ENCODE data around the gene ESAM. TPM values are rescaled to one million over a fixed set of nuclear protein-coding genes. Genes with fewer than 3 reads are reported as not detected.

Gene ESAM
- total and polyA plus RNA-seq, 2 experiments from 2014 or later: 0.32 TPM; not detected in 1

DNA sequence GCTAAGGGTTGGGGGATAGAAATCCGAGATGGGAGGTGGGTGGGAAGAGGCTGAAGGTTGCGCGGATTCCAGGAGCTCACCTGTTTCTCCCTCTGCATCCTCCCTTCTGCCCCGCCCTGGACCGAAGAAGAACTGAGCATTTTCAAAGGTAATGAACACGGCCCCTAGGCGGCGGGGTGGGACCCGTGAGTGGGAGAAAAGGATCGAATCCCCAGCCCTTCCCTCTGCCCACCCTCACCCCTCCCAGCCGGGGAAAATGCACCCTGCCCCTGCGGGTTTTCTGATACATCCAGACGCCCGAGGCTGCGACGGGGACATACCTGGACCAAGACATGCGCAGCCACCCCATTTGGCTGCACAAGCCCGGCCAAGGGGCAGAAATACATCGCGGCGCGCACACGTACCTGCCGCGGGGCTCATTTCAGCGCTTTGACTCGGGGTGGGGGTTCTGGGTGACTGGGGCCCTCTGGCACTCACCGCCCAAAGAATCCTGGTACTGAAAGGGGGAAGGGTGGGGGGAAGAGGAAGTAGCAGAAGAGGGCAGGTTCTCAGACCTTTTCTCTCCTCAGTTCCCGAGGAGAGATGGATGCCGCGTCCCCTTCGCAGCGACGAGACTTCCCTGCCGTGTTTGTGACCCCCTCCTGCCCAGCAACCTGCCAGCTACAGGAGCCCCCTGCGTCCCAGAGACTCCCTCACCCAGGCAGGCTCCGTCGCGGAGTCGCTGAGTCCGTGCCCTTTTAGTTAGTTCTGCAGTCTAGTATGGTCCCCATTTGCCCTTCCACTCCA, 16.1 kb downstream of the ESAM start:
- Histone ChIP-seq H3K4me1 (ENCODE audit: insufficient read depth) (peaks cover 32% of the 10 kb centered on the region), H2AFZ (peak overlapping the region; percentile 93), H3K9me2 (ENCODE audit: insufficient read depth) (no peaks in the 10 kb centered on the region), H3K4me3 (peak overlapping the region; percentile 90), H4K20me1 (replicated peaks; ENCODE audit: insufficient read depth) (peaks cover 33% of the 10 kb centered on the region), H3F3A (replicated peaks; ENCODE audit: low read depth) (peaks cover 5% of the 10 kb centered on the region; the same call in 1 of the 2 replicates), H3K27me3 (ENCODE audit: insufficient read depth) (peaks cover 99% of the 10 kb centered on the region), H3K36me3 (ENCODE audit: insufficient read depth) (no peaks in the 10 kb centered on the region), H3K79me2 (replicated peaks; ENCODE audit: insufficient read depth) (no peaks in the 10 kb centered on the region), H3K4me2 (peak overlapping the region; percentile 85), H3K27ac (ENCODE audit: low read depth) (no peak overlapping the region)
- Mint-ChIP-seq H3K36me3 (ENCODE audit: low read depth) (no peaks in the 10 kb centered on the region; the same call in 2 of the 3 replicates), H3K4me1 (peaks cover 25% of the 10 kb centered on the region), H3K4me3 (peak overlapping the region; percentile 84), H3K27me3 (ENCODE audit: insufficient read depth, low read depth, poor library complexity) (peaks cover 99% of the 10 kb centered on the region), H3K9me3 (no peaks in the 10 kb centered on the region), H3K27ac (no peak overlapping the region)
- peak; percentile 80 for DNase-seq (ENCODE audit: low spot score)
- peak; percentile 36 for ATAC-seq
- no peak for TF ChIP-seq POLR2AphosphoS5 (IDR thresholded peaks at IDR 0.05; ENCODE audit: low read depth)
- TF ChIP-seq ZNF114 (CRISPR knock-in tag; IDR thresholded peaks at IDR 0.05): no peak
- TF ChIP-seq STAT1 (IDR thresholded peaks at IDR 0.05; ENCODE audit: unreplicated experiment): no peak
- TF ChIP-seq ZNF331 (CRISPR knock-in tag; IDR thresholded peaks at IDR 0.05; ENCODE audit: low read depth): no peak
- TF ChIP-seq, protein P1, sequence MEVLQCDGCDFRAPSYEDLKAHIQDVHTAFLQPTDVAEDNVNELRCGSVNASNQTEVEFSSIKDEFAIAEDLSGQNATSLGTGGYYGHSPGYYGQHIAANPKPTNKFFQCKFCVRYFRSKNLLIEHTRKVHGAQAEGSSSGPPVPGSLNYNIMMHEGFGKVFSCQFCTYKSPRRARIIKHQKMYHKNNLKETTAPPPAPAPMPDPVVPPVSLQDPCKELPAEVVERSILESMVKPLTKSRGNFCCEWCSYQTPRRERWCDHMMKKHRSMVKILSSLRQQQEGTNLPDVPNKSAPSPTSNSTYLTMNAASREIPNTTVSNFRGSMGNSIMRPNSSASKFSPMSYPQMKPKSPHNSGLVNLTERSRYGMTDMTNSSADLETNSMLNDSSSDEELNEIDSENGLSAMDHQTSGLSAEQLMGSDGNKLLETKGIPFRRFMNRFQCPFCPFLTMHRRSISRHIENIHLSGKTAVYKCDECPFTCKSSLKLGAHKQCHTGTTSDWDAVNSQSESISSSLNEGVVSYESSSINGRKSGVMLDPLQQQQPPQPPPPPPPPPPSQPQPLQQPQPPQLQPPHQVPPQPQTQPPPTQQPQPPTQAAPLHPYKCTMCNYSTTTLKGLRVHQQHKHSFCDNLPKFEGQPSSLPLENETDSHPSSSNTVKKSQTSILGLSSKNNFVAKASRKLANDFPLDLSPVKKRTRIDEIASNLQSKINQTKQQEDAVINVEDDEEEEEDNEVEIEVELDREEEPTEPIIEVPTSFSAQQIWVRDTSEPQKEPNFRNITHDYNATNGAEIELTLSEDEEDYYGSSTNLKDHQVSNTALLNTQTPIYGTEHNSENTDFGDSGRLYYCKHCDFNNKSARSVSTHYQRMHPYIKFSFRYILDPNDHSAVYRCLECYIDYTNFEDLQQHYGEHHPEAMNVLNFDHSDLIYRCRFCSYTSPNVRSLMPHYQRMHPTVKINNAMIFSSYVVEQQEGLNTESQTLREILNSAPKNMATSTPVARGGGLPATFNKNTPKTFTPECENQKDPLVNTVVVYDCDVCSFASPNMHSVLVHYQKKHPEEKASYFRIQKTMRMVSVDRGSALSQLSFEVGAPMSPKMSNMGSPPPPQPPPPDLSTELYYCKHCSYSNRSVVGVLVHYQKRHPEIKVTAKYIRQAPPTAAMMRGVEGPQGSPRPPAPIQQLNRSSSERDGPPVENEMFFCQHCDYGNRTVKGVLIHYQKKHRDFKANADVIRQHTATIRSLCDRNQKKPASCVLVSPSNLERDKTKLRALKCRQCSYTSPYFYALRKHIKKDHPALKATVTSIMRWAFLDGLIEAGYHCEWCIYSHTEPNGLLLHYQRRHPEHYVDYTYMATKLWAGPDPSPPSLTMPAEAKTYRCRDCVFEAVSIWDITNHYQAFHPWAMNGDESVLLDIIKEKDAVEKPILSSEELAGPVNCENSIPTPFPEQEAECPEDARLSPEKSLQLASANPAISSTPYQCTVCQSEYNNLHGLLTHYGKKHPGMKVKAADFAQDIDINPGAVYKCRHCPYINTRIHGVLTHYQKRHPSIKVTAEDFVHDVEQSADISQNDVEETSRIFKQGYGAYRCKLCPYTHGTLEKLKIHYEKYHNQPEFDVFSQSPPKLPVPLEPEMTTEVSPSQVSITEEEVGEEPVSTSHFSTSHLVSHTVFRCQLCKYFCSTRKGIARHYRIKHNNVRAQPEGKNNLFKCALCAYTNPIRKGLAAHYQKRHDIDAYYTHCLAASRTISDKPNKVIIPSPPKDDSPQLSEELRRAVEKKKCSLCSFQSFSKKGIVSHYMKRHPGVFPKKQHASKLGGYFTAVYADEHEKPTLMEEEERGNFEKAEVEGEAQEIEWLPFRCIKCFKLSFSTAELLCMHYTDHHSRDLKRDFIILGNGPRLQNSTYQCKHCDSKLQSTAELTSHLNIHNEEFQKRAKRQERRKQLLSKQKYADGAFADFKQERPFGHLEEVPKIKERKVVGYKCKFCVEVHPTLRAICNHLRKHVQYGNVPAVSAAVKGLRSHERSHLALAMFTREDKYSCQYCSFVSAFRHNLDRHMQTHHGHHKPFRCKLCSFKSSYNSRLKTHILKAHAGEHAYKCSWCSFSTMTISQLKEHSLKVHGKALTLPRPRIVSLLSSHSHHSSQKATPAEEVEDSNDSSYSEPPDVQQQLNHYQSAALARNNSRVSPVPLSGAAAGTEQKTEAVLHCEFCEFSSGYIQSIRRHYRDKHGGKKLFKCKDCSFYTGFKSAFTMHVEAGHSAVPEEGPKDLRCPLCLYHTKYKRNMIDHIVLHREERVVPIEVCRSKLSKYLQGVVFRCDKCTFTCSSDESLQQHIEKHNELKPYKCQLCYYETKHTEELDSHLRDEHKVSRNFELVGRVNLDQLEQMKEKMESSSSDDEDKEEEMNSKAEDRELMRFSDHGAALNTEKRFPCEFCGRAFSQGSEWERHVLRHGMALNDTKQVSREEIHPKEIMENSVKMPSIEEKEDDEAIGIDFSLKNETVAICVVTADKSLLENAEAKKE (CRISPR knock-in tag; IDR thresholded peaks at IDR 0.05): no peak
- TF ChIP-seq EZH2 (IDR thresholded peaks at IDR 0.05; ENCODE audit: low read depth, unreplicated experiment): peak; percentile 32
- TF ChIP-seq, protein P2, sequence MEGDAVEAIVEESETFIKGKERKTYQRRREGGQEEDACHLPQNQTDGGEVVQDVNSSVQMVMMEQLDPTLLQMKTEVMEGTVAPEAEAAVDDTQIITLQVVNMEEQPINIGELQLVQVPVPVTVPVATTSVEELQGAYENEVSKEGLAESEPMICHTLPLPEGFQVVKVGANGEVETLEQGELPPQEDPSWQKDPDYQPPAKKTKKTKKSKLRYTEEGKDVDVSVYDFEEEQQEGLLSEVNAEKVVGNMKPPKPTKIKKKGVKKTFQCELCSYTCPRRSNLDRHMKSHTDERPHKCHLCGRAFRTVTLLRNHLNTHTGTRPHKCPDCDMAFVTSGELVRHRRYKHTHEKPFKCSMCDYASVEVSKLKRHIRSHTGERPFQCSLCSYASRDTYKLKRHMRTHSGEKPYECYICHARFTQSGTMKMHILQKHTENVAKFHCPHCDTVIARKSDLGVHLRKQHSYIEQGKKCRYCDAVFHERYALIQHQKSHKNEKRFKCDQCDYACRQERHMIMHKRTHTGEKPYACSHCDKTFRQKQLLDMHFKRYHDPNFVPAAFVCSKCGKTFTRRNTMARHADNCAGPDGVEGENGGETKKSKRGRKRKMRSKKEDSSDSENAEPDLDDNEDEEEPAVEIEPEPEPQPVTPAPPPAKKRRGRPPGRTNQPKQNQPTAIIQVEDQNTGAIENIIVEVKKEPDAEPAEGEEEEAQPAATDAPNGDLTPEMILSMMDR (conservative IDR thresholded peaks at IDR 0.05; ENCODE audit: low read depth in 2 of 2): peak; percentile 19 to 26; a peak in 1 of 4 replicates
- no peak for TF ChIP-seq JUNB (IDR thresholded peaks at IDR 0.05; ENCODE audit: unreplicated experiment)
- no peak for TF ChIP-seq CREB1 (CRISPR knock-in tag; IDR thresholded peaks at IDR 0.05; ENCODE audit: low read depth)
- no peak for TF ChIP-seq EZH2phosphoT487 (IDR thresholded peaks at IDR 0.05; ENCODE audit: unreplicated experiment)

Measured in GM23338 (cell line).